GM21447 (cell line): ENCODE measurements around the gene FAM110C.
"Not testable (repeated sequence)": the region's sequence is repeated elsewhere in the genome, so short reads cannot be mapped to it uniquely, and the experiment has no call there.

Experiments
- ATAC-seq: cut with Tn5 transposase; IDR thresholded peaks from one replicate; pipeline ENCODE4 v1.9.1; 2021; ENCODE audit not compliant: unreplicated experiment

The FAM110C gene, protein sequence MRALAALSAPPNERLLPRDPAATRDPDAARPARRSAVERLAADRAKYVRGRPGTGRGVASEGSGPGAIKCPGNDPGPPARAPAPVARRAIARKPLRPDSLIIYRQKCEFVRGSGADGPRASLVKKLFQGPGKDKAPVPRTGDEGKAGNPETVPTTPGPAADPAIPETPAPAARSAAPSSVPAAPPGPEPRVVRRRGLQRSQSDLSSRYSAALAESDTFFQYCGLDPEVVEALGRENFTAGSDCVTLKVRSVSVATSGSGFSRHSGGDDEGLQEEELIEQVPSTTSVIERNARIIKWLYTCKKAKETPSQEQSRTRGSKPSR

DNA sequence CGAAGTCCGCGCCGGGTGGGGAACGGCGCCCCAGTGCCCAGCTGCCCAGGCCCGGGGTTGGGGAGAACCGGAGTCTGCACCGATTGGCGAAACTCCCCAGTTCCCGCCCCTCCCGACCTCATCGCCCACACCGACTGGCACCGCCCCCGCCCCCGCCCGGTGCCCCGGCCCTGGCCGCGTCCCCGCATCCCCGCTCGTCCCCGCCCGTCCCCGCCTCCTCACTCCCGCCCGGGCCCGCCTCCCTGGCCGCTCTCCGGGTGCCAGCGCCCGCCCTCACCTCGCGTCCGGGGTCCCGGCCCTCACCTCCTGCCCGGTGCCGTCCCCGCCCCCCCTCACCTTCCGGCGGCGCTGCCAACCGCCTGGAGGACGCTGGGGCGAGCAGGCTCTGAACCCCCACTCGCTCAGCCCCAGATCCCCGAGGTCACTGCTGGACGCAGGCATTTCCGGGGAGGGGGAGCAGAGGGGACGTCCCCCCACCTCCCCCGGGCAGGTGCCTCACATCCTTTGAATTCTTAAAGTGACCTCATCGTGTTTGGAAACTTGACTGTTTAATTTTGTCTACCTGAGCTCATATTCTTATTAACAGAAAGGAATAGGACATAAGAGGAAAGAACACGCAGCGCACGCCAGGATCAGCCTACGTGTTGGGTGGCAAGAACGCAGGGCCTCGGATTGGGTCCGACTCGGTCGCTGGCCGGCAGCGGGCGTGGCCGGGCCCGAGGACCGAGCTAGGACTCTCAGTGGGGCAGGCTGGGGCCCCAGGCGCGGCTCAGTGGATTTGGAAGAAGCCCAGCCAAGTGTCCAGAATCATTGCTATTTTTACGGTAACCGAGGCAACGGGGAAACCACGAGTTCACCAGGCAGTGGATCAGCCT, at the start of gene FAM110C:
Gene FAM110C (minus strand): TSS at position 35 of the 875 bp plus-strand sequence. CDS start 120 bp downstream, outside the sequence.
- no peak for ATAC-seq

DNA sequence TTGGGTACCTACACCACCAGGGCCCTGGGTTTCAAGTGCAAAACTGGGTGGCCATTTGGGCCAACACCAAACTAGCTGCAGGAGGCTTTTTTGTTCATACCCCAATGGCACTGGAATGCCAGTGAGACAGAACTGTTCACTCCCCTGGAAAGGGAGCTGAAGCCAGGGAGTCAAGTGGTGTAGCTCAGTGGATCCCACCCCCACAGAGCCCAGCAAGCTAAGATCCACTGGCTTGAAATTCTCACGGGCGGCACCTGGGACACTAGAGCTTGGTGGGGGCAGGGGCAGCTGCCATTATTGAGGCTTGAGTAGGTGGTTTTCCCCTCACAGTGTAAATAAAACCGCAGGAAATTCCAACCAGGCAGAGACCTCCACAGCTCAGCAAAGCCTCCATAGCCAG, 46.0 kb upstream of the FAM110C start:
- no peak for ATAC-seq

DNA sequence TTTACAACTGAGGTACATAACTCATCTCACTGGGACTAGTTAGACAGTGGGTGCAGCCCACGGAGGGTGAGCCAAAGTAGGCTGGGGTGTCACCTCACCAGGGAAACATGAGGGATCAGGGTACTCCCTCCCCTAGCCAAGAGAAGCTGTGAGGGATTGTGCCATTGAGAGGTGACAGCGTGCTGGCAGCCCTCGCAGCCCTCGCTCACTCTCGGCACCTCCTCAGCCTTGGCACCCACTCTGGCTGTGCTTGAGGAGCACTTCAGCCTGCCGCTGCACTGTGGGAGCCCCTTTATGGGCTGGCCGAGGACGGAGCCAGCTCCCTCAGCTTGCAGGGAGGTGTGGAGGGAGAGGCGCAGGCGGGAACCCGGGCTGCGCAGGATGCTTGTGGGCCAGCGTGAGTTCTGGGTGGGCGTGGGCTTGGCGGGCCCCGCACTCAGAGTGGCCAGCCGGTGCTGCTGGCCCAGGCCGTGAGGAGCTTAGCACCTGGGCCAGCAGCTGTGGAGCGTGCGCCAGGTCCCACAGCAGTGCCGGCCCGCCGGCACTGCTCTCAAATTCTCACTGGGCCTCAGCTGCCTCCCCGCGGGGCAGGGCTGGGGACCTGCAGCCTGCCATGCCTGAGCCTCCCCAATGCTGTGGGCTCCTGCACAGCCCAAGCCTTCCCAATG, 44.5 kb upstream of the FAM110C start:
- ATAC-seq, result no peak

DNA sequence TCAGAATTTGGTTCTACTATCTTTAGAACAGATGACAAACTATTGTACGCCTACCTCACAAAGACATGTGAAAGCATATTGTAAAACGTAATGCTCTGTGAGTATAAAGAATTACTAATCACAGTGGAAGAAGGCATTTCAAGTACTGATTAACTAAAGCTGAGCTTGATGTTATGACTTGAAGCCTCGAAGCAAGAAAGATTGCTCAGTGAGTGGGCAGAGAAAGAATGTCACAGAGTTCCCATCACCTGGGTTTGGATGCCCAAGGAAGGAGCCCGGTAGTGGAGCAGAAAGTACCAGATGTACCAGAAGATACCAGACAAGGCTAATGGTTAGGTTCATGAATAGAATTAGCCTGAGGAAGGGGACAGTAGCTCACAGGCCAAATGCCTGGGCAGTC, 39.5 kb upstream of the FAM110C start:
- ATAC-seq, result no peak

DNA sequence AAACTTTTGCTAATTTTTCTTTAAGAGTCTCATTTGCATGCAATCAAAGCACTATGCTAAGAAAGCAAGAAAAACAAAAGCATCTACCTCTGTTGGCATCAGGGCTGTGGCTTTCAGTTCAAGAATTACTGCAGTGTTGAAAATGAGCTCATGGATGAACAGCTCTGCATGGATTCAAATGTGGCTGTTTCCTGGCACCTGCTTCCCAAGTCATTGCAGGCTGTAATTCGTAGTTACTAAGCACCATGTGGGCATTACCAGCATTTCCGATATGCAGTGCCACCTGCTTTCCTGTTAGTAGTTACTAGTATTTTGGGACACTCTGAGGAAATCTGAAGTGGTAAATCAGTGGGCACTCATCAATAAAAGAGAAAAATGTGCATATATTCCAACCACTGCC, 37.8 kb upstream of the FAM110C start:
- no peak for ATAC-seq

DNA sequence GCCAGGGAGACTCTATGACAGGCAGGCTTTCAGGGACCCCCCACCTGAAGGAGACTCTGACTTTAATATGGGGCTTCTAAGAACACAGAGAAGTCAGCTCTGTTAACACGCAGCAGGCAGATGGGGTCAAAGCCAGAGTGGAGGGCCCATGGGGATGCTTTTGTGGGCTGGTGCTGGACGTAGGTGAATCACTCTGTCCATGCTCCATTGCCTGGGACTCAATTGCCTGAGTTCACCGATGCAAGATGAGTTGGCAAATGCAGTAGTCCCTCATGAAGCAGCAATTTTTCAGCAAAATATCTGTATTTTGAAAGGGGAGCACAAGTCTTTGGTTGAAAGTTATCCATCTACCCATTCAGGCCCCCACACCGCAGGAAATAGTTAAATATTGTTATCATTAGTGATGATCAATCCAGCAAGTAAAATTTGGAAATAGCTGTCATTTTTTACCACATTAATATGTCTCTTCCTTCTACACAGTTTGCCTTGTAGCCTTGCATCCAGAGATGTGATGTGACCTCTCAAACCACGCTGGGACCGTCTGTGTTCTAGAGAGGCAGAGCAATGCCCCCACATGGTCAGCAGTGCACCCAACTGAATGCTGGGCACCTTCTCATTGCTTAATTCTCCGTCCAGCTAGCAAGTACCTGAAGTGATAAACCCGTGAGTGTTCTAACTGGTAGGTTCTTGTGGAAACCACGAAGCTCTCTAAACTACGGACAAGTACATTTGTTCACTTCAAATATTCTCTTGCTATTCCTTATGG, 34.8 kb upstream of the FAM110C start:
- no peak for ATAC-seq

DNA sequence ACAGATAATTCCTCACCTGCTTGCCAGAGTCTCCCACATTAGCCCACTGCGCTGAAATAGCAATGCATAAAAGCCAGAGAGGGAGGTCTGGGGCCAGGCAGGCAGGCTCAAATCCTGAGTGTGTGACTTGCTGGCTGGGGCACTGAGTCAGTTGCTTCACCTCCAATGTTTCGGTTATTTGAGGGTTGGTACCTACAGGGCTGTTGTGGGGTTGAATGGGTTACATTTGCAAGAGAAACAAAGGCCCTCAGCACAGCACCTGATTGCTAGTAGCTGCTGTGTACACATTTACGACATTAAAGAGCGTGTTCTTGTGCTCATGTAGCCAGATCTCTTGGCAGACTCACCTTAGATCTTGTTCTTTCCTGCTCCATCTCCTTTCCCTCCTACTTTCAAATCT, 34.1 kb upstream of the FAM110C start:
- no peak for ATAC-seq

DNA sequence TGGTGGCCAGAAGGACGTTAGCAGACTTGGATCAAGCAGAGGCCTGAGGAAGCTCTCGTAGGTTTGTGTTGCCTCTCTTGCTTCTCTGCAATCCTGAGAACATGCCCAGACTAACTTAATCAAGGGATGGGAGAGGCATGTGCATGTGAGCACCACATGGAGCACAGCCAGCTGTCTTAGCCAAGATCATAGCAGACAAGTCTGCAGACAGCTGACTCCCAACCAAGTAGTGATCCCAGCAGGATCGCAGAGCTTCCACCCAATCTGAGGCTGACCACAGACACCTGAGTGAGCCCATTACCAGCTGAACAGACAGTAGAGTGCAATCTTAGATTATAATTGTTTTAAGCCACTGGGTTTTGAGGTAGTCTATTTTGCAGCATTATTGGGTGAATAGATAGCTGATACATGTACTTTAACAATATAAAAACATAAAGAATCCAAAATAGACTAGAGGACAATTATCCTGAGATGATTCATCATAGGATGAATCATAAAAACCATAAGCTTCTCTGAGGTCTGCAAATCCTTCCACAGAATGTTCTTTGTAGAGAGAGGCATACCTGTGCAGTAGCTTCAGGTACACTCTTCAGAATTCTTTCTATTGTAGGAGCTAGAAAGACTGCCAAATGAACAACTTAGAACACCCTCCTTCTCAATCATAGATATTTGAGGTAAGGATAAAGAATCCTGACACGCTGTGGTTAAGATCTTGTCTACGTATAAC, 25.2 kb upstream of the FAM110C start:
- ATAC-seq, result no peak

DNA sequence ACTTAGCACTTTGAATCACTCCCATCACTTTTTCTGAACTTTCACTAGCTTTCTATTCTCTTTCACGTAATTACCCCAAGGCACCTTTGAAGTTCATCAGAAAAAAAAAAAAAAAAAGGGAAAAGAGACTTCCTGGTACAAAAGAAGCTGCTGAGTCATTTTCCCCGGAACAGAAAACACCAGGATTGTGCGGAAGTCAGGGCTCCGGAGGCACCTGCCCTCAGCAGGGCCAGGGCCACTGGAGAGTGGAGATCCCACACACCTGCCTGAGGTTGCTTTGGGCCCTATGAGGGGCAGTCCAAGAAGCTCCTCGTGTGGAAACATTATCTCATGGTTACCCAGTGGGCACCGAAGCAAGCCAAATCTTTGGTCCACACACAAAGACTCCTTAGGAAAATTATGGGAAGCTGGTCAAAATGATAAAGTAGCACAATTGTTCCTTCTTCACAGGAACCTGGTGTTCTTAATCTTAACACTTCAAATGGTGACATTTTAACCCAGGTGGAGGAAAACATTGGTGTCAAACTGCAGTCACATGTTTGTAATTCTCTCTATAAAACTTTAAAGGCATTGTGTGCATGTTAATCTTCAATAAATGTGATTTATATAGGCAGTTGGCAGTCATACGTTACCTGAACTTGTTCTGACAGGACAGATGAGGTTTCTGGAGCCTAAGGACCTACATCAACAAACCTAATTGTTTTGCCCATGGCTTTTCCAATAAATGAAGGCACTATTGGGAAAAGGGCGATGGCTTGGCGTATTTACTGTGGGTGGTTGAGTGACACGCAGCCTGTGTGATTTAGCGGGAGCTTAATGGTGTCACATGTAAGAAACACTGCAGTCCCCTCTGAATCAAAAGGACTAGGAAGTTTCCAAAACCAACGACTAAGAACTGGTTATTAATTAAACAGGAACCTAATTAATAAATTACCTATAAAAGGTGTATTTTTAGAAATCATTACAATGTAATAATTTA, 23.4 kb upstream of the FAM110C start:
- ATAC-seq, result no peak

DNA sequence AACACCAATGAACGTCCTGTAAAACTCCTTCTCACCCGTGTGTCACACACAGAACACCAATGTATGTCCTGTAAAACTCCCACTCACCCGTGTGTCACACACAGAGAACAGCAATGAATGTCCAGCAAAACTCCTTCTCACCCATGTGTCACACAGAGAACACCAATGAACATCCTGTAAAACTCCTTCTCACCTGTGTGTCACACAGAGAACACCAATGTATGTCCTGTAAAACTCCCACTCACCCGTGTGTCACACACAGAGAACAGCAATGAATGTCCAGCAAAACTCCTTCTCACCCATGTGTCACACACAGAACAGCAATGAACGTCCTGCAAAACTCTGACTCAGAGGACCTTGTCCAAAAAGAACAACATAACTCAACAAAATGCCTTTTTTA, 22.3 kb upstream of the FAM110C start:
- not testable (repeated sequence) for ATAC-seq

DNA sequence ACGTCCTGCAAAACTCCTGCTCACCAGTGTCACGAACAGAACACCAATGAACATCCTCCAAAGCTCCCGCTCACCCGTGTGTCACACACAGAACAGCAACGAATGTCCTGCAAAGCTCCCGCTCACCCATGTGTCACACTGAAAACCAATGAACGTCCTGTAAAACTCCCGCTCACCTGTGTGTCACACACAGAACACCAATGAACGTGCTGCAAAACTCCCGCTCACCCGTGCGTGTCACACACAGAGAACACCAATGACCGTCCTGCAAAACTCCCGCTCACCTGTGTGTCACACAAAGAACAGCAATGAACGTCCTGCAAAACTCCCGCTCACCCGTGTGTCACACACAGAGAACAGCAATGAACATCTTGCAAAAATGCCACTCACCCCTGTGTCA, 20.5 kb upstream of the FAM110C start:
- ATAC-seq, result no peak

DNA sequence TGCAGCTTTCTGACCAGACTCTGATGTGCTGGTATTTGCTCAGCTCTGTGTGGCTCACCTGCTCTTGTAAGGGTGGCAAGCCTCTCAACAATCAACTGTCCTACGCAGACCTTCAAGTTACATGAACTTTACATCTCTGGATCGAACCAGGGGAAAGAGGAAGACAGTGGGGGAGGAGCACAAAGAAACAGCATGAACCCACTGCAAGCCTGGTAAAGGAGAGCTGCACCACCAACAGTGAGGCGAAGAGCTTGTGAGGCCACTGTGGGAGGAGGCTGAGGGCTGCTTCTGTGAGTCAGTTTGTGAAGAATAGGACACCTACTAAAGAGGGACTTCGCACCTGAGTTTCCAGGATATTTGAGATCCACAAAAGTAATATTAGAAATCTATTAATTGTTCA, 18.8 kb upstream of the FAM110C start:
- ATAC-seq, result no peak

DNA sequence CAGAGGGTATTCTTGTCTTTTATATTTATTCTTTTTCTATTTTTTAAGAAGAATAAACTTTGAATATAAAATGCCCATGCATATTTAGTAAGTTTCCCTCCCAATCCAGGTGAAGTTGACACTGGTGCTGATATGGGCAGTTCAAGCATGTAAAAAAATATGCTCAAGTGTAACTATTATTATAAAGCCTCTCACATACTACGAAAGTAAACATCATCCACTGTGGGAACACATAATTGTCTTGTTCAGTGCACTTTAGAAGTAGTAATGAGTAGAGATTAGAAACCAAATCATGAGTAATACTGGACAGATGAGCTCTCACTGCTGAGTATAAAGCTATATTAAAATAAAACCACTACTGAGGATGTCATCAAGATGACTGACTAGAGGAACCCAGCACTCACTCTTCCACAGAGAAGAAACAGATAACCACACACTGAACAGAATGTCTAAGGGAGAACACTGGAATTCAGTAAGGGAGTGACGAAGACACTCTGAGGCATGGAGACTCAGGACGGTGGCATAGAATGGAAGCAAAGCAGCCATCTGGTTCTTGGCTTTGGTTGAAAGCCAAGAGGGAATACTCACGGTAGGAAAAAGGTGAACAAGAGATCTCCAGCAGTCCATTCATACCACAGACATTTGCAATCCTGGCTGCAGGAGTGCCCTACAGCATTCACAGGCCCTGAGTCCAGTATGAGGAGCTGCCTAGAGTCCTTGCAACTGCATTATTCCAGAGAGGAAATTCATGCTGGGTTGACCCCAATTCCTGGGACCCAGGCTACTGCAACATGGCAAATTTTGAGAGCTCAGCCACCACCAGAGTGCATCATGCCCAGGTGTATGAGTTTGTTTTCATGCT, 9.5 kb upstream of the FAM110C start:
- no peak for ATAC-seq

DNA sequence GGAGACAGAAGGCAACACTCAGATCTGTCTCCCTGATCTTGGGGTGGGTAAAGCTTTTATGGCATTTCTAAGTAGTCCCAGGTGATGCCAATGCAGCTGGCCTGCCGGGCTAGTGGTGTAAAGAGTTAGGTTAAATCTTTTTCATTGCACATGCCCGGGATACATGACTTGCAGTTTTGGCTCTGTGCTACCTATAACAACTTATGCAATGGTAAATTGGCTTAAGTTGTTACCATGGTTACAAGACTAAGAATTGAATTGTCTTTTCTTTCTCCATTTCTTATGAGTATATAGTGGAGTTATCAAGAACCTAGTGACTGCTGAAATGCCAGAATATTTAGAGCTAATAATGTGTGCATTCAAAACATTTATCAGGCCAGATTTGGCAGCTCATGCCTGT, 5.3 kb upstream of the FAM110C start:
- no peak for ATAC-seq

DNA sequence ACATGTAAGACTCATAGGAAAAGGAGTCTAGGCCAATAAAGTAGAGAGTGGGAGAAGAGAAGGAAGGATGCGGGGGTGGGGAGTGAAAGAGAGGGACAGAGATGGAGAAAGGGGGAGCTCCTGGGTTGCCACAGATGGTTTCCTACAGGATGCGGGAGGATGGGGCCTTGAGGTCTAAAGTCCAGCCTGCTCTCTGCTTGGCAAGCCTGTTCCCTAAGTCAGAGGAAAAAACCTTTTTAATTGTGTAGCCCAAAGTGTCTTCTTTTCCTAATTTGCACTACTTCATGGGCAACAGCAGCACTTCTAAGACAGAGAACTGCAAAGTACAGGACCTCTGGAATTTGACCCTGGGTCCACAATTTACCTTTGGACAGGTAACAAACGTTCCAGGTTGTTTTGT, 1.4 kb upstream of the FAM110C start:
- no peak for ATAC-seq

DNA sequence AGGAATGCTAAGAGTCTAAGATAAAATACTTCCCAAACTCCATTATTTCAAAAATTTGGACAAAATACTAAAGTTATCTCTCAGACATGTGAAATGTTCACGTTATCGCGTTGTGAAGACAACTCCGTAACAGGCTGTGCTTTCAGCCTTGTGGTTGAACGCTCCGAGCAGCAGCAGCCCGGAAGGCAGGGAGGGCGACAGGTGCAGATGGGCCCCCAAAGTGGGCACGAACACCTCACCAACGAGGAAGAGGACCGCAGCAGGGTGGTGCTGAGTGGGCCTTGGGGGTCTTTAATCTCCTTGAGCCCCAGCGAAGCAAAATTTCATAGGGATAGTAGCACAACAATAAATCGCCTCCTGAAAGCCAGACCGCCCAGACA, 1.0 kb upstream of the FAM110C start:
- ATAC-seq, result no peak

DNA sequence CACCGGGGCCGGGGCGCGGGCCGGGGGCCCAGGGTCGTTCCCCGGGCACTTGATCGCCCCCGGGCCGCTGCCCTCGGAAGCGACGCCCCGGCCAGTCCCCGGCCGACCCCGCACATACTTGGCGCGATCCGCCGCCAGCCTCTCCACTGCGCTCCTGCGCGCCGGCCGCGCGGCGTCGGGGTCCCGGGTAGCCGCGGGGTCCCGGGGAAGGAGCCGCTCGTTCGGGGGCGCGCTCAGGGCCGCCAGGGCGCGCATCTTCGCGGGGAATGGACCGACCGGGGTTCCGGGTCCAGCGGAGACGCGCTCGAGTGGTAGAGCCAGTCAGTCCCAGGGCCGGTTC, 204 bp downstream of the FAM110C start:
- no peak for ATAC-seq

DNA sequence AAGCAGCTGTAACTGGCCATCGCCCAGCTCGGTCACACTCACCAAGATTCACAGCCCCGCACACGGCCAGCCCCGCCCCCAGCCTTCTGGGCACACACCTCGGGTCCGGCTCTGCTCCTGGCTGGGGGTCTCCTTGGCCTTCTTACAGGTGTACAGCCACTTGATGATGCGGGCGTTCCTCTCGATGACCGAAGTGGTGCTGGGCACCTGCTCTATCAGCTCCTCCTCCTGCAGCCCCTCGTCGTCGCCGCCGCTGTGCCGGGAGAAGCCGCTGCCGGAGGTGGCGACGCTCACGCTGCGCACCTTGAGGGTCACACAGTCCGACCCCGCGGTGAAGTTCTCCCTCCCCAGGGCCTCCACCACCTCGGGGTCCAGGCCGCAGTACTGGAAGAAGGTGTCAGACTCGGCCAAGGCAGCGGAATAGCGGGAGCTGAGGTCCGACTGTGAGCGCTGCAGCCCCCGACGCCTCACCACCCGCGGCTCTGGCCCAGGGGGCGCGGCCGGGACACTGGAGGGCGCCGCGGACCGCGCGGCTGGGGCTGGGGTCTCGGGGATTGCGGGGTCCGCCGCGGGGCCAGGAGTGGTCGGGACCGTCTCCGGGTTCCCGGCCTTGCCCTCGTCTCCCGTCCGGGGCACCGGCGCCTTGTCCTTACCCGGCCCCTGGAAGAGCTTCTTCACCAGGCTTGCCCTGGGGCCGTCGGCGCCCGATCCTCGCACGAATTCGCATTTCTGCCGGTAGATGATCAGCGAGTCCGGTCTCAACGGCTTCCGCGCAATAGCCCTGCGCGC, 769 bp downstream of the FAM110C start:
- ATAC-seq, result no peak
